SU-DHL-6 (cell line): ENCODE data around the gene TMEM164.

Experiments
- H2AFZ ChIP-seq: fragments of 200-600 bp; sonication (generic); 2 replicates; pipeline ENCODE4 v1.6.1; 2014; ENCODE audit warnings: low read depth, mild to moderate bottlenecking, moderate library complexity, mixed read lengths, antibody characterized with exemption, low read length; ENCODE audit not compliant: severe bottlenecking
- H3F3A ChIP-seq: fragments of 200-600 bp; shearing (Covaris generic); 2 replicates; pipeline ENCODE4 v1.6.0; 2016; ENCODE audit warnings: antibody characterized with exemption, mild to moderate bottlenecking; ENCODE audit not compliant: insufficient read depth
- H3K27ac ChIP-seq: fragments of 200-600 bp; sonication (generic); 2 replicates; pipeline ENCODE4 v1.5.1; 2016; ENCODE audit warnings: low read depth, mild to moderate bottlenecking, low read length, moderate library complexity, mixed read lengths
- H3K27me3 ChIP-seq: fragments of 200-600 bp; sonication (generic), shearing (Covaris generic); 2 replicates; pipeline ENCODE4 v1.6.0; 2014; ENCODE audit warnings: mild to moderate bottlenecking, low read length
- H3K36me3 ChIP-seq: fragments of 200-600 bp; sonication (generic); 2 replicates; pipeline ENCODE4 v1.6.1; 2014; ENCODE audit warnings: mild to moderate bottlenecking, low read length, mixed read lengths
- H3K4me2 ChIP-seq: fragments of 300-600, 200-600 bp; shearing (Covaris generic), sonication (generic); 2 replicates; pipeline ENCODE4 v1.6.0; 2014; ENCODE audit warnings: low read length, low read depth, mild to moderate bottlenecking; ENCODE audit not compliant: poor library complexity, severe bottlenecking
- H3K4me3 ChIP-seq: fragments of 200-600 bp; sonication (generic); 2 replicates; pipeline ENCODE4 v1.5.1; 2014; ENCODE audit warnings: antibody characterized with exemption, low read length, mild to moderate bottlenecking, mixed read lengths; ENCODE audit not compliant: insufficient read depth, poor library complexity, severe bottlenecking
- H3K79me2 ChIP-seq: fragments of 200-600 bp; sonication (generic); 2 replicates; pipeline ENCODE4 v1.6.1; 2014; ENCODE audit warnings: mild to moderate bottlenecking, low read length, moderate library complexity; ENCODE audit not compliant: insufficient read depth
- H3K9ac ChIP-seq: fragments of 200-600 bp; sonication (generic); 2 replicates; pipeline ENCODE4 v1.7.0; 2014; ENCODE audit warnings: mild to moderate bottlenecking, low read length
- H3K9me2 ChIP-seq: fragments of 200-600 bp; sonication (generic); replicated peaks from 2 replicates; pipeline ENCODE4 v1.6.1; 2014; ENCODE audit warnings: low read length; ENCODE audit not compliant: insufficient read depth
- H3K9me3 ChIP-seq: fragments of 200-600 bp; sonication (generic); 2 replicates; pipeline ENCODE4 v1.6.1; 2014; ENCODE audit warnings: low read length, mixed read lengths; ENCODE audit not compliant: insufficient read depth
- H4K20me1 ChIP-seq: fragments of 200-600 bp; sonication (generic); 2 replicates; pipeline ENCODE4 v1.6.1; 2014; ENCODE audit warnings: low read depth, mild to moderate bottlenecking, antibody characterized with exemption, low read length, moderate library complexity, mixed read lengths
- CTCF ChIP-seq: fragments of 200-600 bp; sonication (generic); IDR thresholded peaks from one replicate; pipeline ENCODE4 v1.5.1; 2017; ENCODE audit warnings: antibody characterized with exemption, mild to moderate bottlenecking, low read length, moderate library complexity; ENCODE audit not compliant: insufficient read depth, poor library complexity, severe bottlenecking
- EZH2phosphoT487 ChIP-seq: fragments of 200-600 bp; sonication (generic), shearing (Covaris generic); conservative IDR thresholded peaks from 2 replicates; pipeline ENCODE4 v1.6.1; 2018; ENCODE audit warnings: mild to moderate bottlenecking, antibody characterized with exemption, low read length, moderate library complexity, mixed read lengths

The TMEM164 gene

DNA sequence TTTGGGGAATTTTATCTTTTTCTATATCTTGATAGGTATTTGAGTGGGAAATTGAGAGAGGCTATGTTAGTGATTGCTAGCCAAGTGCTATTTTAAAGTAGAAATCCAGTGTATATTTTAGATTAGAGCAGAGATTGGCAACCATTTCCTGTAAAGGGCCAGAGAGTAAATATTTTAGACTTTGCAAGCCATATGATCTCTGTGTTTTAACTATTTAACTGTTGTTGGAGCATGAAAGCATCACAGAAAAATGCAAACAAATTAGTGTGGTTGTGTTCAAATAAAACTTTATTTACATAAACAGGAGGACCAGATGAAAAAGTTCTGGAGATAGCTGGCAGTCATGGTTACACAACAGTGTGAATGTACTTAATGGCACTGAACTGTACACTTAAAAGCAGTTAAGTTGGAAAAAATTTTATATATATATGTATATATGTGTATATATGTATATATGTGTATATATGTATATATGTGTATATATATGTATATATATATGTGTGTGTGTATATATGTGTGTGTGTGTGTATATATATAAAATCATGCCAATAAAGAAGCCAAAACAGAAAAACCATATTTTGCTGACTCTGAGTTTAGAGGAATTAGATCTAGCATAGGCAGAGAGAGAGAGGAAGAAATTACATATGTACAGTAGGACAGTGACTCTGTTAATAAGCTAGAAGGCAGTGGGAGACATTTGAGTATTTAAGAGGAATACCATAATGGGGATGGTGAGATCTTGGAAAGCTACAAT, 83.4 kb downstream of the TMEM164 start:
- no peaks in the 10 kb centered on the region for H3K36me3 ChIP-seq
- H3K27me3 ChIP-seq = no peaks in the 10 kb centered on the region
- TF ChIP-seq EZH2phosphoT487 = no peak
- TF ChIP-seq CTCF = no peak
- no peaks in the 10 kb centered on the region for H3K79me2 ChIP-seq
- no peaks in the 10 kb centered on the region for H3K9me2 ChIP-seq
- no peak overlapping the region for H3K4me3 ChIP-seq
- no peak overlapping the region for H3K27ac ChIP-seq
- no peaks in the 10 kb centered on the region for H3F3A ChIP-seq
- H3K9ac ChIP-seq = no peak overlapping the region
- H3K9me3 ChIP-seq = no peaks in the 10 kb centered on the region
- no peaks in the 10 kb centered on the region for H4K20me1 ChIP-seq
- no peak overlapping the region for H3K4me2 ChIP-seq
- H2AFZ ChIP-seq = no peak overlapping the region

GRCh38 chrX:110086916-110087484, 84.1 kb downstream of the TMEM164 start:
- H3K9me3 ChIP-seq = no peaks in the 10 kb centered on the region
- H3K4me2 ChIP-seq = no peak overlapping the region
- no peaks in the 10 kb centered on the region for H3K27me3 ChIP-seq
- no peak overlapping the region for H3K27ac ChIP-seq
- no peak for TF ChIP-seq CTCF
- TF ChIP-seq EZH2phosphoT487 = no peak
- H3K9me2 ChIP-seq = no peaks in the 10 kb centered on the region
- no peaks in the 10 kb centered on the region for H3F3A ChIP-seq
- no peak overlapping the region for H2AFZ ChIP-seq
- H3K36me3 ChIP-seq = no peaks in the 10 kb centered on the region
- H4K20me1 ChIP-seq = no peaks in the 10 kb centered on the region
- H3K4me3 ChIP-seq = no peak overlapping the region
- no peak overlapping the region for H3K9ac ChIP-seq
- H3K79me2 ChIP-seq = no peaks in the 10 kb centered on the region

GRCh38 chrX:110087485-110088356, 84.8 kb downstream of the TMEM164 start:
- H2AFZ ChIP-seq = no peak overlapping the region
- TF ChIP-seq CTCF (no peak), EZH2phosphoT487 (no peak)
- H3K36me3 ChIP-seq = no peaks in the 10 kb centered on the region
- H3K27me3 ChIP-seq = no peaks in the 10 kb centered on the region
- H3F3A ChIP-seq = no peaks in the 10 kb centered on the region
- H3K79me2 ChIP-seq = no peaks in the 10 kb centered on the region
- H4K20me1 ChIP-seq = no peaks in the 10 kb centered on the region
- no peak overlapping the region for H3K9ac ChIP-seq
- no peaks in the 10 kb centered on the region for H3K9me3 ChIP-seq
- no peak overlapping the region for H3K4me2 ChIP-seq
- no peak overlapping the region for H3K4me3 ChIP-seq
- no peaks in the 10 kb centered on the region for H3K9me2 ChIP-seq
- no peak overlapping the region for H3K27ac ChIP-seq
